ENCODE data around the gene PSTPIP1. TPM values are rescaled to one million over a fixed set of nuclear protein-coding genes. Genes with fewer than 3 reads are reported as not detected.
A peak's percentile ranks its signal among the peaks of the same experiment; 100 is the strongest.

Gene PSTPIP1
- total and polyA plus RNA-seq, 9 of the 15 experiments (the other 6 are each of a cell fraction or from before 2014, with no cell fraction given), result not detected

- TF ChIP-seq GATA2 (CRISPR knock-in tag; IDR thresholded peaks at IDR 0.05), result no peak
These were observed 3.9 kb upstream of the PSTPIP1 start (continued) for GRCh38 chr15:76991048-76991447.

- Histone ChIP-seq H4K20me1 (replicated peaks; ENCODE audit: control insufficient read depth, insufficient read depth, low read length) (peaks cover 4% of the 10 kb centered on the region; the same call in 1 of the 2 replicates), H3K4me3 (no peak overlapping the region), H3K36me3 (ENCODE audit: control insufficient read depth, insufficient read depth, low read length) (no peaks in the 10 kb centered on the region), H3K9me3 (replicated peaks; ENCODE audit: control insufficient read depth, insufficient read depth, low read depth, low read length) (no peaks in the 10 kb centered on the region), H3K4me1 (replicated peaks in 1 of 2; ENCODE audit: control insufficient read depth in 2 of 2, insufficient read depth in 2 of 2, low read length in 2 of 2) (peaks cover 6 to 12% of the 10 kb centered on the region in 2 experiments; a peak in 3 of 5 replicates), H3K79me2 (ENCODE audit: control insufficient read depth, insufficient read depth, low read length) (no peaks in the 10 kb centered on the region), H3K27ac (ENCODE audit: extremely low read depth, low read depth, low read length) (no peak overlapping the region), H2AFZ (ENCODE audit: low read depth, low read length) (no peak overlapping the region), H3K4me2 (ENCODE audit: insufficient read depth, low read length) (no peak overlapping the region), H3K9ac (ENCODE audit: insufficient read depth in 1 of 2, low read depth in 2 of 2, low read length in 2 of 2) (no peak overlapping the region), H3K9me1 (ENCODE audit: control insufficient read depth, insufficient read depth, low read length) (no peaks in the 10 kb centered on the region), H3K27me3 (ENCODE audit: control insufficient read depth in 2 of 2, insufficient read depth in 2 of 2, low read length in 2 of 2) (peaks cover 26 to 60% of the 10 kb centered on the region in 2 experiments)
- WGBS (ENCODE audit: insufficient coverage, low coverage, missing lambda C conversion rate), result 3% methylated on average over 9 of the region's 9 CpGs
- BruUV-seq (replicated peaks), result no TSS peak
- FAIRE-seq (no peak), ATAC-seq (no peak), DNase-seq (ENCODE audit: extremely low read depth in 1 of 4, low spot score in 3 of 4) (no peak)
- in situ Hi-C loops (cut with MboI) (no loop called here), intact Hi-C loops (cut with micrococcal nuclease) (no loop called here)
- ChIA-PET CTCF (ENCODE audit: low intra/inter-chr PET ratio) (no interaction called here), POLR2A (interaction anchor here (0.8 to 1.1 kb wide), 3 partner anchors 10 to 61 kb away, joined by 3 to 5 read pairs (median 5); partner anchors contain the start of gene RCN2)
- TF ChIP-seq KDM2B (CRISPR knock-in tag; IDR thresholded peaks at IDR 0.05) (no peak), SUPT5H (IDR thresholded peaks at IDR 0.05) (no peak), U2AF2 (optimal IDR thresholded peaks at IDR 0.05; ENCODE audit: low read depth, low read length) (no peak), USF2 (CRISPR knock-in tag; IDR thresholded peaks at IDR 0.05) (peak; percentile 79), MAX (CRISPR knock-in tag; IDR thresholded peaks at IDR 0.05) (peak; percentile 39; the same call in 1 of the 2 replicates), PTRF (tag; IDR thresholded peaks at IDR 0.05) (no peak), E2F4 (CRISPR knock-in tag; IDR thresholded peaks at IDR 0.05; ENCODE audit: low read depth) (no peak), BHLHE40 (IDR thresholded peaks at IDR 0.05; ENCODE audit: low read length) (peak; percentile 40), ZBTB7A (IDR thresholded peaks at IDR 0.05; ENCODE audit: borderline replicate concordance, control insufficient read depth, low read depth, low read length) (no peak), TOE1 (IDR thresholded peaks at IDR 0.05; ENCODE audit: borderline replicate concordance) (peak; percentile 85; the same call in 1 of the 2 replicates), TOE1 (CRISPR knock-in tag; IDR thresholded peaks at IDR 0.05; ENCODE audit: borderline replicate concordance, low read depth) (no peak), FOXJ2 (tag; IDR thresholded peaks at IDR 0.05) (no peak), USF1 (CRISPR knock-in tag; IDR thresholded peaks at IDR 0.05) (peak; percentile 85), TFE3 (CRISPR knock-in tag; IDR thresholded peaks at IDR 0.05) (peak; percentile 90)
These were observed 2.9 kb upstream of the PSTPIP1 start for GRCh38 chr15:76991741-76992645.

All from K562 (cell line).